HEK293 (cell line): ENCODE data around the gene FAM89B.

Experiments used
- BCL11A ChIP-seq: fragments of 450-650 bp; formaldehyde crosslinking; IDR thresholded peaks from 2 replicates; pipeline ENCODE4 v1.5.1; 2016; ENCODE audit warnings: low read depth, missing biosample characterization, missing genetic modification characterization
- BCL11B ChIP-seq: fragments of 450-650 bp; formaldehyde crosslinking; IDR thresholded peaks from 2 replicates; pipeline ENCODE4 v1.5.1; 2016; ENCODE audit warnings: low read depth, missing biosample characterization, missing genetic modification characterization
- GLIS2 ChIP-seq: fragments of 450-650 bp; formaldehyde crosslinking; IDR thresholded peaks from 2 replicates; pipeline ENCODE4 v1.5.1; 2016; ENCODE audit warnings: missing biosample characterization, missing genetic modification characterization
- SP2 ChIP-seq: fragments of 450-650 bp; formaldehyde crosslinking; IDR thresholded peaks from 2 replicates; pipeline ENCODE4 v1.5.1; 2016; ENCODE audit warnings: missing biosample characterization, missing genetic modification characterization
- ZFP69B ChIP-seq: fragments of 450-650 bp; formaldehyde crosslinking; IDR thresholded peaks from 2 replicates; pipeline ENCODE4 v1.5.1; 2016; ENCODE audit warnings: missing biosample characterization, missing genetic modification characterization
- ZNF23 ChIP-seq: fragments of 450-650 bp; formaldehyde crosslinking; IDR thresholded peaks from 2 replicates; pipeline ENCODE4 v1.5.1; 2016; ENCODE audit warnings: missing biosample characterization, missing genetic modification characterization, borderline replicate concordance
- ZNF324 ChIP-seq: fragments of 450-650 bp; formaldehyde crosslinking; IDR thresholded peaks from 2 replicates; pipeline ENCODE4 v1.5.1; 2016; ENCODE audit warnings: missing biosample characterization, missing genetic modification characterization
- ZNF341 ChIP-seq: fragments of 450-650 bp; formaldehyde crosslinking; IDR thresholded peaks from 2 replicates; pipeline ENCODE4; 2016; ENCODE audit warnings: low read depth, missing biosample characterization, missing genetic modification characterization
- ZNF391 ChIP-seq: fragments of 450-650 bp; formaldehyde crosslinking; IDR thresholded peaks from 2 replicates; pipeline ENCODE4 v1.5.1; 2016; ENCODE audit warnings: low read depth, missing biosample characterization, missing genetic modification characterization, borderline replicate concordance
- ZNF561 ChIP-seq: fragments of 450-650 bp; IDR thresholded peaks from 2 replicates; pipeline ENCODE4 v1.5.1; 2018; ENCODE audit warnings: missing biosample characterization, missing genetic modification characterization, borderline replicate concordance
- ZNF626 ChIP-seq: fragments of 450-650 bp; sonication (Bioruptor Pico); formaldehyde crosslinking; IDR thresholded peaks from 2 replicates; pipeline ENCODE4 v1.5.1; 2018; ENCODE audit warnings: missing biosample characterization, missing genetic modification characterization, inconsistent platforms
- ZNF76 ChIP-seq: fragments of 450-650 bp; formaldehyde crosslinking; IDR thresholded peaks from 2 replicates; pipeline ENCODE4; 2016; ENCODE audit warnings: low read depth, missing biosample characterization, missing genetic modification characterization, borderline replicate concordance
- ZNF837 ChIP-seq: fragments of 450-650 bp; formaldehyde crosslinking; IDR thresholded peaks from 2 replicates; pipeline ENCODE4 v1.5.1; 2016; ENCODE audit warnings: missing biosample characterization, missing genetic modification characterization
- TF ChIP-seq, protein P1 (sequence below): fragments of 450-650 bp; formaldehyde crosslinking; IDR thresholded peaks from 2 replicates; pipeline ENCODE4 v1.5.1; 2016; ENCODE audit warnings: missing biosample characterization, missing genetic modification characterization
- TF ChIP-seq, protein P2 (sequence below): sonication (generic); formaldehyde crosslinking; IDR thresholded peaks from 2 replicates; pipeline ENCODE4 v1.8.1; 2022; ENCODE audit warnings: mild to moderate bottlenecking, moderate library complexity, missing genetic modification reagents
- TF ChIP-seq, protein P3 (sequence below): fragments of 450-650 bp; formaldehyde crosslinking; IDR thresholded peaks from 2 replicates; pipeline ENCODE4 v1.5.1; 2016; ENCODE audit warnings: missing biosample characterization, missing genetic modification characterization
- TF ChIP-seq, protein P4 (sequence below): fragments of 450-650 bp; formaldehyde crosslinking; IDR thresholded peaks from 2 replicates; pipeline ENCODE4 v1.5.1; 2016; ENCODE audit warnings: missing biosample characterization, missing genetic modification characterization

The FAM89B gene

GRCh38 chr11:65540290-65541092, 31.8 kb upstream of the FAM89B start (continued):
- TF ChIP-seq BCL11B (tag by site-specific recombination), result peak; percentile 60; the same call in 1 of the 2 replicates
- peak; percentile 18; the same call in 1 of the 2 replicates for TF ChIP-seq ZFP69B (tag by site-specific recombination)
- TF ChIP-seq ZNF324 (tag by site-specific recombination), result peak; percentile 44; the same call in 1 of the 2 replicates
- TF ChIP-seq GLIS2, result peak; percentile 62
- peak; percentile 76; the same call in 1 of the 2 replicates for TF ChIP-seq ZNF561 (tag by site-specific recombination)
- TF ChIP-seq ZNF76, result peak; percentile 52; the same call in 1 of the 2 replicates
- TF ChIP-seq ZNF341 (tag by site-specific recombination), result peak; percentile 80
- TF ChIP-seq ZNF626, result no peak
- TF ChIP-seq, protein P1, sequence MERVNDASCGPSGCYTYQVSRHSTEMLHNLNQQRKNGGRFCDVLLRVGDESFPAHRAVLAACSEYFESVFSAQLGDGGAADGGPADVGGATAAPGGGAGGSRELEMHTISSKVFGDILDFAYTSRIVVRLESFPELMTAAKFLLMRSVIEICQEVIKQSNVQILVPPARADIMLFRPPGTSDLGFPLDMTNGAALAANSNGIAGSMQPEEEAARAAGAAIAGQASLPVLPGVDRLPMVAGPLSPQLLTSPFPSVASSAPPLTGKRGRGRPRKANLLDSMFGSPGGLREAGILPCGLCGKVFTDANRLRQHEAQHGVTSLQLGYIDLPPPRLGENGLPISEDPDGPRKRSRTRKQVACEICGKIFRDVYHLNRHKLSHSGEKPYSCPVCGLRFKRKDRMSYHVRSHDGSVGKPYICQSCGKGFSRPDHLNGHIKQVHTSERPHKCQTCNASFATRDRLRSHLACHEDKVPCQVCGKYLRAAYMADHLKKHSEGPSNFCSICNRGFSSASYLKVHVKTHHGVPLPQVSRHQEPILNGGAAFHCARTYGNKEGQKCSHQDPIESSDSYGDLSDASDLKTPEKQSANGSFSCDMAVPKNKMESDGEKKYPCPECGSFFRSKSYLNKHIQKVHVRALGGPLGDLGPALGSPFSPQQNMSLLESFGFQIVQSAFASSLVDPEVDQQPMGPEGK (tag by site-specific recombination), result peak; percentile 83
- peak; percentile 61; the same call in 1 of the 2 replicates for TF ChIP-seq BCL11A (tag by site-specific recombination)
- TF ChIP-seq ZNF23 (tag by site-specific recombination), result no peak
- TF ChIP-seq ZNF837 (tag by site-specific recombination), result peak; percentile 49; the same call in 1 of the 2 replicates
- TF ChIP-seq, protein P2, sequence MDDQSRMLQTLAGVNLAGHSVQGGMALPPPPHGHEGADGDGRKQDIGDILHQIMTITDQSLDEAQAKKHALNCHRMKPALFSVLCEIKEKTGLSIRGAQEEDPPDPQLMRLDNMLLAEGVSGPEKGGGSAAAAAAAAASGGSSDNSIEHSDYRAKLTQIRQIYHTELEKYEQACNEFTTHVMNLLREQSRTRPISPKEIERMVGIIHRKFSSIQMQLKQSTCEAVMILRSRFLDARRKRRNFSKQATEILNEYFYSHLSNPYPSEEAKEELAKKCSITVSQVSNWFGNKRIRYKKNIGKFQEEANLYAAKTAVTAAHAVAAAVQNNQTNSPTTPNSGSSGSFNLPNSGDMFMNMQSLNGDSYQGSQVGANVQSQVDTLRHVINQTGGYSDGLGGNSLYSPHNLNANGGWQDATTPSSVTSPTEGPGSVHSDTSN (CRISPR knock-in tag), result 0 out of 2 replicates have a peak, but pooled peaks have one; percentile 59
- TF ChIP-seq SP2 (tag by site-specific recombination), result peak; percentile 75
- TF ChIP-seq, protein P3, sequence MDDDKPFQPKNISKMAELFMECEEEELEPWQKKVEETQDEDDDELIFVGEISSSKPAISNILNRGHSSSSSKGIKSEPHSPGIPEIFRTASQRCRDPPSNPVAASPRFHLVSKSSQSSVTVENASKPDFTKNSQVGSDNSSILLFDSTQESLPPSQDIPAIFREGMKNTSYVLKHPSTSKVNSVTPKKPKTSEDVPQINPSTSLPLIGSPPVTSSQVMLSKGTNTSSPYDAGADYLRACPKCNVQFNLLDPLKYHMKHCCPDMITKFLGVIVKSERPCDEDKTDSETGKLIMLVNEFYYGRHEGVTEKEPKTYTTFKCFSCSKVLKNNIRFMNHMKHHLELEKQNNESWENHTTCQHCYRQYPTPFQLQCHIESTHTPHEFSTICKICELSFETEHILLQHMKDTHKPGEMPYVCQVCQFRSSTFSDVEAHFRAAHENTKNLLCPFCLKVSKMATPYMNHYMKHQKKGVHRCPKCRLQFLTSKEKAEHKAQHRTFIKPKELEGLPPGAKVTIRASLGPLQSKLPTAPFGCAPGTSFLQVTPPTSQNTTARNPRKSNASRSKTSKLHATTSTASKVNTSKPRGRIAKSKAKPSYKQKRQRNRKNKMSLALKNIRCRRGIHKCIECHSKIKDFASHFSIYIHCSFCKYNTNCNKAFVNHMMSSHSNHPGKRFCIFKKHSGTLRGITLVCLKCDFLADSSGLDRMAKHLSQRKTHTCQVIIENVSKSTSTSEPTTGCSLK (tag by site-specific recombination), result no peak
- 0 out of 2 replicates have a peak, but pooled peaks have one; percentile 22 for TF ChIP-seq ZNF391 (tag by site-specific recombination)
- TF ChIP-seq, protein P4, sequence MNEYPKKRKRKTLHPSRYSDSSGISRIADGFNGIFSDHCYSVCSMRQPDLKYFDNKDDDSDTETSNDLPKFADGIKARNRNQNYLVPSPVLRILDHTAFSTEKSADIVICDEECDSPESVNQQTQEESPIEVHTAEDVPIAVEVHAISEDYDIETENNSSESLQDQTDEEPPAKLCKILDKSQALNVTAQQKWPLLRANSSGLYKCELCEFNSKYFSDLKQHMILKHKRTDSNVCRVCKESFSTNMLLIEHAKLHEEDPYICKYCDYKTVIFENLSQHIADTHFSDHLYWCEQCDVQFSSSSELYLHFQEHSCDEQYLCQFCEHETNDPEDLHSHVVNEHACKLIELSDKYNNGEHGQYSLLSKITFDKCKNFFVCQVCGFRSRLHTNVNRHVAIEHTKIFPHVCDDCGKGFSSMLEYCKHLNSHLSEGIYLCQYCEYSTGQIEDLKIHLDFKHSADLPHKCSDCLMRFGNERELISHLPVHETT (tag by site-specific recombination), result peak; percentile 55; the same call in 1 of the 2 replicates
- TF ChIP-seq, all 188 proteins: peak for 55
